Prostate gland (tissue), 2 donors: ENCODE results near the gene MUL1.

Experiments used
- CTCF ChIP-seq, 4 experiments: fragments of 200-600 bp in 2 of 4; fragments of 450-650 bp in 2 of 4; sonication (generic) in 2 of 4; IDR thresholded peaks; 1 replicate in 3 of 4; 2 replicates in 1 of 4; pipeline ENCODE4 v1.5.1; 2016 to 2019; ENCODE audit warnings: antibody characterized with exemption in 4 of 4, mild to moderate bottlenecking in 2 of 4, moderate library complexity in 2 of 4
- POLR2A ChIP-seq: fragments of 450-650 bp; IDR thresholded peaks from one replicate; pipeline ENCODE4 v1.6.1; 2016; ENCODE audit warnings: antibody characterized with exemption, mild to moderate bottlenecking
- POLR2AphosphoS5 ChIP-seq: sonication (generic); formaldehyde crosslinking; IDR thresholded peaks from one replicate; pipeline ENCODE4 v1.6.1; 2017; ENCODE audit warnings: antibody characterized with exemption

GRCh38 chr1:20500716-20501115 lies 7.2 kb downstream of the MUL1 start:
- TF ChIP-seq CTCF (IDR thresholded peaks at IDR 0.05) = no peak
- no peak for TF ChIP-seq POLR2A
- no peak for TF ChIP-seq POLR2AphosphoS5
